Lung (tissue), 12 donors: ENCODE results near the gene NDE1. TPM values are rescaled to one million over a fixed set of nuclear protein-coding genes. Genes with fewer than 3 reads are reported as not detected.
A peak's percentile ranks its signal among the peaks of the same experiment; 100 is the strongest.

ENCODE experiments used
- ATAC-seq: fragments of 200-7000 bp; cut with Tn5 transposase; one replicate; pipeline ENCODE4 v1.9.1; 2020; ENCODE audit warnings: moderate number of reproducible peaks; ENCODE audit not compliant: insufficient read depth, low FRiP score
- DNase-seq, 3 donors: peaks; one replicate each; pipeline ENCODE4 v3.0.0-alpha.2; 2013 to 2017
- H3K27ac ChIP-seq, 2 donors: one replicate each; pipeline ENCODE4 v1.5.1; 2013; ENCODE audit warnings: mild to moderate bottlenecking in 2 of 2, moderate library complexity in 2 of 2, control low read depth in 1 of 2, inconsistent platforms in 1 of 2, low read depth in 1 of 2, low read length in 1 of 2
- H3K27me3 ChIP-seq, 3 donors: one replicate each; pipeline ENCODE4 v1.5.1; 2013; ENCODE audit warnings: low read length in 2 of 3; ENCODE audit not compliant: control insufficient read depth in 3 of 3, insufficient read depth in 3 of 3
- H3K36me3 ChIP-seq, 4 donors: one replicate each; pipeline ENCODE4 v1.5.1; 2013; ENCODE audit warnings: low read length in 4 of 4, mild to moderate bottlenecking in 1 of 4, moderate library complexity in 1 of 4; ENCODE audit not compliant: control insufficient read depth in 4 of 4, insufficient read depth in 4 of 4
- H3K4me1 ChIP-seq, 5 donors: one replicate each; pipeline ENCODE4 v1.5.1; 2013; ENCODE audit warnings: low read length in 5 of 5, mild to moderate bottlenecking in 2 of 5, moderate library complexity in 1 of 5; ENCODE audit not compliant: control insufficient read depth in 5 of 5, insufficient read depth in 5 of 5
- H3K4me3 ChIP-seq: one replicate; pipeline ENCODE4 v1.5.1; 2013; ENCODE audit warnings: mild to moderate bottlenecking, control low read depth, moderate library complexity
- H3K9ac ChIP-seq, 2 donors: one replicate each; pipeline ENCODE4 v1.5.1; 2013; ENCODE audit warnings: low read length in 2 of 2, control low read depth in 1 of 2; ENCODE audit not compliant: insufficient read depth in 1 of 2
- H3K9me3 ChIP-seq, 4 donors: one replicate each; pipeline ENCODE4 v1.5.1; 2013; ENCODE audit warnings: low read length in 3 of 4, mild to moderate bottlenecking in 1 of 4, moderate library complexity in 1 of 4; ENCODE audit not compliant: control insufficient read depth in 4 of 4, insufficient read depth in 3 of 4
- WGBS, 2 donors: extraction: QIAGEN DNeasy Blood & Tissue Kit; methylation state at CpG; one replicate each; pipeline ENCODE4 v1.1.7; 2013; 5-methylcytosine and 5-hydroxymethylcytosine counted together
- polyA plus RNA-seq, 2 donors: library from polyadenylated mRNA; stranded (reverse); fragments of 200-250 nt; gene quantifications; one replicate each; pipeline ENCODE4 v1.2.1, GENCODE V29; 2013
- total RNA-seq, 2 donors: library from RNA; depleted of rRNA in 1 of 2; stranded (reverse); fragments of >200 nt in 1 of 2; gene quantifications; one replicate each; pipeline ENCODE4 v1.2.1, GENCODE V29; 2014 to 2021
- TF ChIP-seq, protein P1 (sequence below): IDR thresholded peaks from 2 replicates; pipeline ENCODE4 v1.5.1; 2012; ENCODE audit warnings: mild to moderate bottlenecking; ENCODE audit errors: control extremely low read depth, extremely low read depth
- donor health status: control.
- donor health status: control.
- donor health status: Bipolar disorder and iron deficiency.
- donor health status: healthy.
- donor health status: DM: yes; HTN: yes; CAD: no.

Gene NDE1
- total and polyA plus RNA-seq, 4 donors, result 7.4 to 46.8 (median 22.5) TPM

DNA sequence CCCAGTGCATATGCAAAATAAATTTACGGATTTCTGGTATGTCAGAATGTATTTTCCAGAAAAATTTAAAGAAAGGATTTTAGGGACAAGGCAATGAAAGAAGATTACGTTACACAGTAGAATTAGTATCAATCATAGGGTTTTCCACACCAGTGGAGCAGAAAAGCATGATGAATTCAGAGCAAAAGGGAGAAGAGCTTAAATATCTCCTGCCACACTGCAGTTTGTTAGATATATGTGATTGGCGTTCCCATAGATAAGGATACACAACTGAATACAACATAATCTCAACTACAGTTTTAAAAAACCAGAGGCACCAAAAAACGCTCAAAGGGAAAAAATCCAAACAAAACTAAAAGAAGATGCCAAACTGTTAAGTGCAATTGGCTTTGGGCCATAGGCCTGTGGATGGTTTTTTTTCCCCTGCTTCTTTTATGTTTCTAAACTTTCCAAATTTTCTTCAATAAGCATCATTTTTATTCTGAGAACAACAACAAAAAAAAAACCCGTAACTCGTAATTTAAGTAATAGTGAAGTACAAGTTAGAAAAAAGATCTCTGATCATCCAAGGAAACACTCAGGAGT lies 29.3 kb upstream of the NDE1 start:
- no peak overlapping the region for H3K9ac ChIP-seq
- H3K4me3 ChIP-seq, result no peak overlapping the region
- ATAC-seq, result no peak
- no peaks in the 10 kb centered on the region for H3K9me3 ChIP-seq
- TF ChIP-seq, protein P1, sequence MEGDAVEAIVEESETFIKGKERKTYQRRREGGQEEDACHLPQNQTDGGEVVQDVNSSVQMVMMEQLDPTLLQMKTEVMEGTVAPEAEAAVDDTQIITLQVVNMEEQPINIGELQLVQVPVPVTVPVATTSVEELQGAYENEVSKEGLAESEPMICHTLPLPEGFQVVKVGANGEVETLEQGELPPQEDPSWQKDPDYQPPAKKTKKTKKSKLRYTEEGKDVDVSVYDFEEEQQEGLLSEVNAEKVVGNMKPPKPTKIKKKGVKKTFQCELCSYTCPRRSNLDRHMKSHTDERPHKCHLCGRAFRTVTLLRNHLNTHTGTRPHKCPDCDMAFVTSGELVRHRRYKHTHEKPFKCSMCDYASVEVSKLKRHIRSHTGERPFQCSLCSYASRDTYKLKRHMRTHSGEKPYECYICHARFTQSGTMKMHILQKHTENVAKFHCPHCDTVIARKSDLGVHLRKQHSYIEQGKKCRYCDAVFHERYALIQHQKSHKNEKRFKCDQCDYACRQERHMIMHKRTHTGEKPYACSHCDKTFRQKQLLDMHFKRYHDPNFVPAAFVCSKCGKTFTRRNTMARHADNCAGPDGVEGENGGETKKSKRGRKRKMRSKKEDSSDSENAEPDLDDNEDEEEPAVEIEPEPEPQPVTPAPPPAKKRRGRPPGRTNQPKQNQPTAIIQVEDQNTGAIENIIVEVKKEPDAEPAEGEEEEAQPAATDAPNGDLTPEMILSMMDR, result no peak
- H3K4me1 ChIP-seq, result peaks cover 0 to 4% (median 0%) of the 10 kb centered on the region in 5 donors
- peaks cover 48 to 66% (median 51%) of the 10 kb centered on the region in 4 donors for H3K36me3 ChIP-seq
- no peaks in the 10 kb centered on the region for H3K27me3 ChIP-seq
- peak in 2 of 3 donors; percentile 57 to 62 for DNase-seq
- 79 to 86% methylated on average over 6 of the region's 6 CpGs for WGBS, 2 donors
- H3K27ac ChIP-seq, result no peak overlapping the region

DNA sequence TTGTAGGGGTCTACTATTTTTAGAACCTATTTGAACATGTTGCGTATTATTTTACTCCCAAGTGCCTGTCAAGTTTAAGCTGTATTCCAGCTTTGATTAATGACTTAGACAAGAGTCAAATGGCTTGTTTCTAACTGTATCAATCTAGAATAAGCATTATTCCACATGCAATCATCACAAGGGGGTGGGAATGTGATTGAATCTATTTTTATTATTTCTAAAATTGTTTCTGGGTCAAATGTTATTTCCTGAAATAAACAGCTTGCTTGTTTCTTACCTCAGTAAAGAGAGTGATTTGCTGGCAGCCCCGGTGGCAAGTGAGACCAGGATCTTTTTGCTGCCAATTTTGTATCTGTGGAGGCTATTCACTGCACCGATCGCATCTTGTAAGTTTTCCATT lies 28.6 kb upstream of the NDE1 start:
- no peak overlapping the region for H3K4me3 ChIP-seq
- TF ChIP-seq, protein P1, result no peak
- no peak for DNase-seq
- peaks cover 0 to 4% (median 0%) of the 10 kb centered on the region in 5 donors for H3K4me1 ChIP-seq
- no peak for ATAC-seq
- H3K9me3 ChIP-seq, result no peaks in the 10 kb centered on the region
- peaks cover 42 to 67% (median 49%) of the 10 kb centered on the region in 4 donors for H3K36me3 ChIP-seq
- no peaks in the 10 kb centered on the region for H3K27me3 ChIP-seq
- 86 to 90% methylated on average over 4 of the region's 4 CpGs for WGBS, 2 donors
- peak overlapping the region in 1 of 2 donors; percentile 13 for H3K27ac ChIP-seq
- no peak overlapping the region for H3K9ac ChIP-seq

DNA sequence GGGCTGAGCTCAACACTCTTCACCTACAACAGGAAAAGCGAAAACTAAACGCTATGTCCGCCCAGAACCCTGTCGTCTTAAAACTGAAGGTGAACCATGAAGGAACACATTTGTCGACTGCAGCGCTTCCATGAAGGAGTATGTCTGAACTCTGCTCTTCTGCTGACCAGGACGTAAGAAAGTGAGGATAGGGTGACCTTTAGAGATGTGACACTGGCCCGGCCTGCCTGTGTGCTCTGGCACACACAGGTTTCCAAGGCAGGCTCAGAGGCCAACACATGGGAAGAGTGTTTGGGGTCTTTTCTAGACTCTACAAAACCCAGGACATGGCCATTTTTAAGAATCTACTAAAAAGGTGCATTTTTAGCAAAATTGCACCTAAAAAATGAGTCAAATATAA lies 28.2 kb upstream of the NDE1 start:
- TF ChIP-seq, protein P1, result no peak
- H3K4me1 ChIP-seq, result peaks cover 0 to 4% (median 0%) of the 10 kb centered on the region in 5 donors
- peaks cover 37 to 67% (median 47%) of the 10 kb centered on the region in 4 donors for H3K36me3 ChIP-seq
- H3K4me3 ChIP-seq, result no peak overlapping the region
- DNase-seq, result no peak
- H3K9ac ChIP-seq, result no peak overlapping the region
- no peaks in the 10 kb centered on the region for H3K27me3 ChIP-seq
- WGBS, 2 donors, result 87 to 91% methylated on average over 8 of the region's 8 CpGs
- H3K9me3 ChIP-seq, result no peaks in the 10 kb centered on the region
- ATAC-seq, result no peak
- peak overlapping the region in 1 of 2 donors; percentile 13 for H3K27ac ChIP-seq
